Thyroid gland (tissue), 4 donors: ENCODE measurements around the gene KDM4B. TPM values are rescaled to one million over a fixed set of nuclear protein-coding genes. Genes with fewer than 3 reads are reported as not detected.
"Not testable (repeated sequence)": the region's sequence is repeated elsewhere in the genome, so short reads cannot be mapped to it uniquely, and the experiment has no call there.

Experiments used
- DNase-seq, 2 donors: peaks; one replicate each; pipeline ENCODE4 v3.0.0-alpha.2; 2019
- H3K27ac ChIP-seq, 3 donors: fragments of 200-600 bp; sonication (generic); 1 replicate in 2 of 3; 2 replicates in 1 of 3; pipeline ENCODE4 v1.5.1; 2016 to 2019; ENCODE audit warnings: mild to moderate bottlenecking in 1 of 3, moderate library complexity in 1 of 3
- H3K27me3 ChIP-seq: fragments of 200-600 bp; sonication (generic); one replicate; pipeline ENCODE4 v1.5.1; 2019
- H3K36me3 ChIP-seq, 2 donors: fragments of 200-600 bp; sonication (generic); one replicate each; pipeline ENCODE4 v1.5.1; 2016 to 2019
- H3K4me1 ChIP-seq, 2 donors: fragments of 200-600 bp; sonication (generic); one replicate each; pipeline ENCODE4 v1.5.1; 2017 to 2019
- H3K4me3 ChIP-seq, 3 donors: fragments of 200-600 bp; sonication (generic); replicated peaks in 1 of 3; 1 replicate in 2 of 3; 2 replicates in 1 of 3; pipeline ENCODE4 v1.5.1; 2016; ENCODE audit warnings: mild to moderate bottlenecking in 1 of 3
- H3K9me3 ChIP-seq: fragments of 200-600 bp; sonication (generic); one replicate; pipeline ENCODE4 v1.5.1; 2017
- POLR2A ChIP-seq, 2 donors: fragments of 450-650 bp; IDR thresholded peaks; one replicate each; pipeline ENCODE4 v1.6.1; 2017; ENCODE audit warnings: antibody characterized with exemption in 2 of 2, mild to moderate bottlenecking in 2 of 2, moderate library complexity in 1 of 2
- WGBS, 2 donors: methylation state at CpG; one replicate each; pipeline ENCODE4 v1.1.5; 2017; 5-methylcytosine and 5-hydroxymethylcytosine counted together
- intact Hi-C: fragments of 100-400 bp; cut with DNase I; formaldehyde crosslinking; loops from one replicate; pipeline ENCODE4 v1.15.1; 2023
- total RNA-seq, 4 donors: library from RNA; depleted of rRNA; stranded (reverse); fragments of >200 nt; gene quantifications; one replicate each; pipeline ENCODE4 v1.2.3, GENCODE V29; 2016
- TF ChIP-seq, protein P1 (sequence below), 6 experiments: fragments of 200-600 bp in 3 of 6; fragments of 450-650 bp in 3 of 6; sonication (generic) in 3 of 6; IDR thresholded peaks; one replicate each; pipeline ENCODE4 v1.5.1; 2016 to 2019; ENCODE audit warnings: antibody characterized with exemption in 6 of 6, mild to moderate bottlenecking in 2 of 6, inconsistent platforms in 1 of 6, moderate library complexity in 1 of 6

Gene KDM4B
- total RNA-seq, 4 donors from 2014 or later, result 44.3 to 87.2 (median 75.8) TPM

DNA sequence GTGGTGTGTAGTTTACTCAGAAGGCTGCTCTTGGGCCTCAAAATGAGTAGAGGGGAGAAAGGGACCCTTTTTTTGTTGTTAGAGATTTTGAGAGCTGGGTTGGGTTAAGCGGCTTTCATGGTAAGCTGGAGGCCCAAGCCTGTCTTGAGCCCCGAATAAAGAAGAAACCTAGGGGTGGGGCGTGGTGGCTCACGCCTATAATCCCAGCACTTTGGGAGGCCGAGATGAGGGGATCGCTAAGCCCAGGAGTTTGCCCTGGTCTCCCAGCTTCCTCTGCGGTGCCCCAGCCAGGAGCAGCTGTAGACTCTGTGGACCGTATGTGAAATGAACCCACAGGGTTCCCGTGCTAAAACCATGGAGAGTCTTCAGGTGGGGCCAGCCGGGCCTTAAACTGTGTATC lies 56.1 kb downstream of the KDM4B start:
- Histone ChIP-seq H3K27me3 (no peaks in the 10 kb centered on the region), H3K4me1 (peaks cover 78 to 80% of the 10 kb centered on the region in 2 donors), H3K9me3 (no peaks in the 10 kb centered on the region), H3K36me3 (no peaks in the 10 kb centered on the region), H3K27ac (peak overlapping the region; percentile 54 to 95 (median 77)), H3K4me3 (no peak overlapping the region)
- intact Hi-C loops, result no loop called here
- no peak for TF ChIP-seq POLR2A (IDR thresholded peaks at IDR 0.05)
- TF ChIP-seq, protein P1, sequence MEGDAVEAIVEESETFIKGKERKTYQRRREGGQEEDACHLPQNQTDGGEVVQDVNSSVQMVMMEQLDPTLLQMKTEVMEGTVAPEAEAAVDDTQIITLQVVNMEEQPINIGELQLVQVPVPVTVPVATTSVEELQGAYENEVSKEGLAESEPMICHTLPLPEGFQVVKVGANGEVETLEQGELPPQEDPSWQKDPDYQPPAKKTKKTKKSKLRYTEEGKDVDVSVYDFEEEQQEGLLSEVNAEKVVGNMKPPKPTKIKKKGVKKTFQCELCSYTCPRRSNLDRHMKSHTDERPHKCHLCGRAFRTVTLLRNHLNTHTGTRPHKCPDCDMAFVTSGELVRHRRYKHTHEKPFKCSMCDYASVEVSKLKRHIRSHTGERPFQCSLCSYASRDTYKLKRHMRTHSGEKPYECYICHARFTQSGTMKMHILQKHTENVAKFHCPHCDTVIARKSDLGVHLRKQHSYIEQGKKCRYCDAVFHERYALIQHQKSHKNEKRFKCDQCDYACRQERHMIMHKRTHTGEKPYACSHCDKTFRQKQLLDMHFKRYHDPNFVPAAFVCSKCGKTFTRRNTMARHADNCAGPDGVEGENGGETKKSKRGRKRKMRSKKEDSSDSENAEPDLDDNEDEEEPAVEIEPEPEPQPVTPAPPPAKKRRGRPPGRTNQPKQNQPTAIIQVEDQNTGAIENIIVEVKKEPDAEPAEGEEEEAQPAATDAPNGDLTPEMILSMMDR (IDR thresholded peaks at IDR 0.05), result no peak
- 89 to 94% methylated on average over 8 to 10 of the region's 10 CpGs for WGBS, 2 donors
- DNase-seq, result no peak

DNA sequence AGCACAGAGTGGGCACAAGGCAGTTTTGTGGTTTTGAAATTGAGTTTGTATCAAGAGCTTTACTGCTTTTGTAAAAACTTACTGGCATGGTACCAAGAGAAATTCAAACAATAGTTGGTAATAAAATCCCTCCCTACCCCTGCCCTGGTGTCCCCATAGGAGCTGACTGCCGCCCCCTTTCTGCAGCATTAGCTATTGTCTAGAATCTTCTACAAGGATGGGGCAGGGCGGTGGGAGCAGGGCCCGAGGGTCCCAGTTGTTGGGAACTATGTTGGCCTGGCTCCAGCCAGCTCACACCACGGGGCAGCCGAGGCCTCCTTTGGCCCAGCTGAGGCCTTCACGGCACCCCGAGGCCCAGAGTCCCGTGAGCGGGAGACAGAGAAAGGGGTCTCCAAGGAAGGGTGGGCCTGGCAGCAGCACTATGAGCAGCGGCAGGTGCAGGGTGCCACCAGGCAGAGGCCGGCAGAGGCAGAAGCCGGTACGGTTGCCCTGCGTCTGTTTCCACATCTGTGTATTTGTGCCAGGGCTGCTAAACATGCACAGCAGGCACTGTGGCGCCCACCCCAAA lies 57.9 kb downstream of the KDM4B start:
- no peak overlapping the region for H3K4me3 ChIP-seq
- TF ChIP-seq, protein P1 (IDR thresholded peaks at IDR 0.05), result no peak
- TF ChIP-seq POLR2A (IDR thresholded peaks at IDR 0.05), result no peak
- peak overlapping the region in 2 of 3 donors; percentile 5 to 74 for H3K27ac ChIP-seq
- intact Hi-C loops, result no loop called here
- WGBS, 2 donors, result 79 to 81% methylated on average over 10 to 12 of the region's 15 CpGs
- H3K27me3 ChIP-seq, result no peaks in the 10 kb centered on the region
- DNase-seq, result no peak
- no peaks in the 10 kb centered on the region for H3K36me3 ChIP-seq
- H3K4me1 ChIP-seq, result peaks cover 64 to 75% of the 10 kb centered on the region in 2 donors
- H3K9me3 ChIP-seq, result no peaks in the 10 kb centered on the region

DNA sequence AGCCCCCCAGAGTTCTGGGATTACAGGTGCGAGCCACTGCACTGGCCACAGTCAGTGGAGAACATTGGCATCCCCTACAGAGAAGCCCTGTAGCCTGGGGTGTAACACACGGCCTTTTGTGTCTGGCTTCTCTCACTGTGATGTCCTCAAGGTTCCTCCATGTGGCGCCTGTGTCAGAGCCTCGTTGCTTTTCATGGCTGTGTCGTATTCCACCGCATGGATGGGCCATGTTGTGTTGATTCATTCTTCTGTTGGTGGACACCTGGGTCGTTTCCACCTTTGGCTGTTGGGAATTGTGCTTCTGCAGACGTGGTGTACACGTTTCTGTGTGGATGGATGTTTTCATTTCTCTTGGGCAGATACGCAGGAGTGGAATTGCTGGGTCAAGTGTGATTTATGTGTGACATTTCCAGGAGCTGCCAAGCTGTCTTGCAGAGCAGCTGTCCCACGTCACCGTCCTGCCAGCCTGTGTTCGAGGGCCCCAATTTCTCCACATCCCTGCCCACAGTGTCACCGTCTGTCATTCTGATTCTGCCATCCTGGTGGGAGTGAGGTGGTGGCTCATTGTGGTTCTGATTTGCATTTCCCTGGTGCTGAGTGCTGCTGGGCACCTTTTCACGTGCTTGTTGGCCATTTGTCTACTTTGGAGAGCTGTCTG lies 59.4 kb downstream of the KDM4B start:
- 90 to 91% methylated on average over 15 of the region's 15 CpGs for WGBS, 2 donors
- H3K27ac ChIP-seq, result peak overlapping the region in 2 of 3 donors; percentile 24 to 62
- peaks cover 50 to 59% of the 10 kb centered on the region in 2 donors for H3K4me1 ChIP-seq
- no peaks in the 10 kb centered on the region for H3K9me3 ChIP-seq
- intact Hi-C loops, result no loop called here
- no peaks in the 10 kb centered on the region for H3K27me3 ChIP-seq
- H3K36me3 ChIP-seq, result peaks cover 6% of the 10 kb centered on the region in 2 donors
- no peak overlapping the region for H3K4me3 ChIP-seq
- no peak for TF ChIP-seq POLR2A (IDR thresholded peaks at IDR 0.05)
- TF ChIP-seq, protein P1 (IDR thresholded peaks at IDR 0.05), result no peak
- DNase-seq, result no peak

DNA sequence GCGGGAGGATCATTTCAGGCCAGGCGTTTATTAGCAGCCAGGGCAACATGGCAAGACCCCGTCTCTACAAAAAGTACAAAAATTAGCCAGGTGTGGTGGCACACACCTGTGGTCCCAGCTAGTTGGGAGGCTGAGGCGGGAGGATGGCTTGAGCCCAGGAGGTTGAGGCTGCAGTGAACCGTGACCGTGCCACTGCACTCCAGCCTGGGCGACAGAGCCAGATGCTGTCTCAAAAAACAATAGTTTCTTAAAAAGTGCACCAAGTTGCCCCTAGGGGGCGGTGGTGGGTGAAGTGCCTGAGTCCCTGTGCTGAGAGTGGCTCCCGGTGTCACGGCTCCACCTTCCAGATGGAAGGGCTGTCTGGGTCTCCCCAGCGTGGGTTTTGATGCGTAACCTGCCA lies 60.7 kb downstream of the KDM4B start:
- H3K4me1 ChIP-seq, result peaks cover 38 to 47% of the 10 kb centered on the region in 2 donors

More for the DNA sequence above, 60.7 kb downstream of the KDM4B start:
- H3K9me3 ChIP-seq, H3K27me3 ChIP-seq, intact Hi-C loops, H3K4me3 ChIP-seq: not testable (repeated sequence)
- TF ChIP-seq, protein P1 (IDR thresholded peaks at IDR 0.05), result peak; percentile 16 to 49 (median 30)
- 70 to 76% methylated on average over 10 to 12 of the region's 12 CpGs for WGBS, 2 donors
- peak; percentile 43 to 57 for DNase-seq
- Histone ChIP-seq H3K27ac (peak overlapping the region in 2 of 3 donors; percentile 24 to 62), H3K36me3 (peaks cover 9 to 17% of the 10 kb centered on the region in 2 donors)
